GM08714 (cell line): ENCODE data around the gene SMAD6.

Experiments used
- H3K4me3 ChIP-seq: fragments of 200-500 bp; sonication (Bioruptor generic); 2 replicates; pipeline ENCODE4 v1.5.1; 2014; ENCODE audit warnings: mild to moderate bottlenecking, low read length, inconsistent platforms
- ZNF274 ChIP-seq: IDR thresholded peaks from 2 replicates; pipeline ENCODE4 v1.6.1; 2012; ENCODE audit warnings: mild to moderate bottlenecking, low read depth, low read length

The SMAD6 gene

DNA sequence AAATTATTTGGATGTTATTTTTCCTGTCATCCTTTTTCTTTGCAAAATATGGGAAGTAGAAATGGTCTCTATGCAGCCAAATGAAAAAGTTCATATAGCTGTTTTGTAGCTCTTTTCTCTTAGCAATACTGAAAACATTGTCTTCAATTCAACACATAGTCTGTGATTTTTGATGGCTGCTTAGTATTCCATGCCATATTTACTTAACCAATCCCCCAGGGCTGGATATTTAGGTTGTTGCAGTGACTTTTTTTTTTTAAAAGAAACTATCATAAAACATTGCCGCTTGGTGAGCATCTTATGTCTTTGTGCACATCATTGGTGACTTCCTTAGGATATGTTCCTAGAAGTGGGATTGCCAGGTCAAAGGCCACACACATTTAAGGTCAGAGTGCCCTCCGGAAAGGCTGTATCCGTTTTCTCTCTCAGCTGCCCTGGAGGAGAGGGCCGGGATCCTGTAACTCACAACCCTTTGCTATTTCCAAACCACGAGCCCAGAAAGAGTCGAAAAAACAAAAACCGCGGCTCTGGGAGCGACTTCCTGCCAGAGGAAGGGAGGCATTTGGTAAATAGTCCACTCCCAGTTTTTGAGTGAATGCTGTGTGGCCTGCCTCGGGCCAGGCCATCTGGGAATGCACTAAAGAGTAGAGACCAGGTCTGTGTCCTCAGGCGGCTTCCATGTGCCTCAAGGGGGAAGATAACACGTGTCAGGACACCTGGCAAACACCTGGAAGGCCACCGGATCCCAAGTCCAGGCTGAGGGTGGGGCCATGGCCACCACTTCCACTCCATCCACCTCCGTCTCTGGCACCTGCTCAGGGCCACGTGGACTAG, 41.9 kb downstream of the SMAD6 start:
- no peak overlapping the region for H3K4me3 ChIP-seq
- TF ChIP-seq ZNF274: no peak

DNA sequence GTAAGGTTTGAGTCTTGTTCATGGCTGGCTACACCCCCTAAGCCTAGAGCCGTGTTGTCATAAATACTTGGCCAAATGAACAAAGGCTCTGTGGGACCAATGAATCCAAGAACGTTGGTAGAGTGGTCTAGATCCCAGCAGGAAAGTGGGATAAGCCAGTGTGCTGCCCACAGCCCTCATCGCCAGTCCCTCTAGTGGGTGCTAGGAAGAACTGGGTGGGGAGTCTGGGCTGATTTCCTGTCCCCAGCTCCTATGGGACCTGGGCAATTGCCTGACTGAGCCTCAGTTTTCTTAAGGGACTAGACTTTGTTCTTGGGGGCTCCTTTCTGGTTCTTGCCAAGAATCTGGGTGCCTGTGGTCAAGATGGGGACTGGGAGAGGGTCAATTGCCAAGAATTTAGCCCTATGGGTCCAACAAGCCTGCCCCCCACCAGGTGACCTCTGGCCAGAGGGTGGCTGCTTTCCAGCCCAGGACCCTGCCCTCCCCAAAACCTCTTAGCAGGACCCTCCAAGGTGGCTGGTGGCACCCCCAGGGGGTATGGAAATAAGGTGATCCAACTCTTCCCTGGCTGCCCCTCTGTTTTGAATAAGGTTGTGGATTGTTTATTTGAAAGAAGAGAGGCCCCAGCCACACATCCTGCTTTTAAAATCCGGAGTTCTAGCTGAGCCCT, 42.7 kb downstream of the SMAD6 start:
- TF ChIP-seq ZNF274: no peak
- H3K4me3 ChIP-seq: no peak overlapping the region

- TF ChIP-seq ZNF274: no peak
- no peak overlapping the region for H3K4me3 ChIP-seq
Observed at GRCh38 chr15:66745530-66746230, 43.6 kb downstream of the SMAD6 start.

GRCh38 chr15:66746231-66746605, 44.2 kb downstream of the SMAD6 start:
- no peak for TF ChIP-seq ZNF274
- H3K4me3 ChIP-seq: no peak overlapping the region

DNA sequence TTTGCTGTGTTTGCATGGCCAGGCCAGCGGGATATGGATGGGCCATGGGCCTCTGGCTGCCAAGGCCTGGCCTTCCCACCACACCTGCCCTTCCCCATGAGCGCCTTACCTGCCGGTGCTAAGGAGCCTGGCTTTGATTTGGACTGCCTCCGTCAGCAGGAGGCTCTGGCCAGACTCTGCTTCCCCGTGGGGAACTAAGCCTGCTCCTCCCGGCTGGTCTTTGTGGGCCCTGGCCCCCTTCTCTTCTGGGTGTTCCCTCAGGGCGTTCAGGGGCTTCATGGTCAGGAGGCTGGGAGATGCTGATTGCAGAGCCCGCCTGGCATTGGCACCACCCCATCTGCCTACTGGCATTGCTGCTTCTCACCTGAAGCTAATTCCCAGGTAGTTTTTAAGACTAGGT, 45.2 kb downstream of the SMAD6 start:
- no peak overlapping the region for H3K4me3 ChIP-seq
- TF ChIP-seq ZNF274: no peak

GRCh38 chr15:66747886-66748707, 46.1 kb downstream of the SMAD6 start:
- TF ChIP-seq ZNF274: no peak
- no peak overlapping the region for H3K4me3 ChIP-seq

- no peak for TF ChIP-seq ZNF274
- H3K4me3 ChIP-seq: no peak overlapping the region
Observed at GRCh38 chr15:66748708-66749035, 46.6 kb downstream of the SMAD6 start.

DNA sequence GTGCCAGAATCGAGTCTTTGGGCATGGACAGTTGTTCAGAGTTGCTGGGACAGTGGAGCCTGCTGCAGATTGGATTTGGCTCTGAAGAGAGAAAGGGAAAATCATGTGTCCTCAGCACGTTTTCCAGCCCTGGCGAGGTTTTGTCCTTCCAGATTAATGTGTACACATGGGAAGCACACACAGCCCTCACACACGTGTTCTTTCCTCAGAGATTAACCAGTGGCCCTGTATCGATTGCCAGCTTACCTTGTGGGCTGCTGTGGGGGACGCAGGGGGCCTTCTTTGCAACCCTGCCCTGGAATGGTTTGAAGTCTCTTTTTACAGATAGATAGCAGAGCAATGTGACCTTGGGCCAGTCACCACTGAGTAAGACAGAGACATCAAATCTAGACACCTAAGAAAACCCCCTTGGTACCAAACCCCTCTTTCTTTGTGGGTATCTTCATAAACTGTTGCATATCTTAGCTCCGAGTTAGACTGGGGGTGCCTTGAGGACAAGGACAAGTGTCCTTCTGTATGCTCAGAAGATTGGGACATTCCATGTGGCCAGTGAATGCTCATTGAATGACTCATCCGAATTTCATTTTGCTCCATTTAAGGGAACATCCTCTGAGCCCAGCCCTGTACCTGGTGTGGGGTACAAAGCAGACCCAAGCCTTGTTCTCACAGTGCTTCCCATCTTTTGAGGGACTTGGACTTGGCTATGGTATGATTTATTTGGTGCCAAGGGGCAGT, 48.0 kb downstream of the SMAD6 start:
- H3K4me3 ChIP-seq: no peak overlapping the region
- TF ChIP-seq ZNF274: no peak

GRCh38 chr15:66750609-66751008, 48.6 kb downstream of the SMAD6 start:
- H3K4me3 ChIP-seq: no peak overlapping the region
- TF ChIP-seq ZNF274: no peak

GRCh38 chr15:66751579-66751978, 49.5 kb downstream of the SMAD6 start:
- H3K4me3 ChIP-seq: no peak overlapping the region
- no peak for TF ChIP-seq ZNF274

- no peak for TF ChIP-seq ZNF274
- no peak overlapping the region for H3K4me3 ChIP-seq
Observed at GRCh38 chr15:66752078-66752477, 50.0 kb downstream of the SMAD6 start.

GRCh38 chr15:66753687-66754377, 51.8 kb downstream of the SMAD6 start:
- TF ChIP-seq ZNF274: no peak
- H3K4me3 ChIP-seq: no peak overlapping the region

- TF ChIP-seq ZNF274: no peak
- no peak overlapping the region for H3K4me3 ChIP-seq
Observed at GRCh38 chr15:66754789-66755188, 52.8 kb downstream of the SMAD6 start.
